Esophagus (tissue), 2 donors: ENCODE data around the gene BIRC7. TPM values are rescaled to one million over a fixed set of nuclear protein-coding genes. Genes with fewer than 3 reads are reported as not detected.
A peak's percentile ranks its signal among the peaks of the same experiment; 100 is the strongest.

Experiments
- H3K27ac ChIP-seq, 2 donors: one replicate each; pipeline ENCODE4 v1.5.1; 2013; ENCODE audit warnings: low read depth in 2 of 2, mild to moderate bottlenecking in 2 of 2, inconsistent platforms in 1 of 2, low read length in 1 of 2, moderate library complexity in 1 of 2
- H3K27me3 ChIP-seq, 2 donors: one replicate each; pipeline ENCODE4 v1.6.1; 2013; ENCODE audit warnings: low read length in 2 of 2, control low read depth in 1 of 2, mild to moderate bottlenecking in 1 of 2; ENCODE audit not compliant: insufficient read depth in 2 of 2, control insufficient read depth in 1 of 2
- H3K36me3 ChIP-seq, 2 donors: one replicate each; pipeline ENCODE4 v1.6.1; 2013; ENCODE audit warnings: low read length in 1 of 2; ENCODE audit not compliant: control insufficient read depth in 2 of 2, insufficient read depth in 2 of 2
- H3K4me1 ChIP-seq, 2 donors: one replicate each; pipeline ENCODE4 v1.6.1; 2013; ENCODE audit warnings: low read length in 1 of 2; ENCODE audit not compliant: control insufficient read depth in 2 of 2, insufficient read depth in 2 of 2
- H3K4me3 ChIP-seq, 2 donors: one replicate each; pipeline ENCODE4 v1.5.1; 2013; ENCODE audit warnings: low read length in 2 of 2, mild to moderate bottlenecking in 2 of 2, low read depth in 1 of 2, moderate library complexity in 1 of 2
- H3K9me3 ChIP-seq, 2 donors: one replicate each; pipeline ENCODE4 v1.6.1; 2013; ENCODE audit warnings: mild to moderate bottlenecking in 2 of 2, low read depth in 1 of 2, low read length in 1 of 2, moderate library complexity in 1 of 2; ENCODE audit not compliant: control insufficient read depth in 2 of 2, insufficient read depth in 1 of 2
- WGBS, 2 donors: extraction: QIAGEN DNeasy Blood & Tissue Kit; methylation state at CpG; one replicate each; pipeline ENCODE4 v1.1.7; 2013; 5-methylcytosine and 5-hydroxymethylcytosine counted together
- polyA plus RNA-seq, 2 donors: library from polyadenylated mRNA; stranded (reverse); fragments of 200-250 nt; gene quantifications; one replicate each; pipeline ENCODE4 v1.2.3, GENCODE V29; 2013
- donor health status: healthy with polysubstance abuse.
- donor health status: Bipolar disorder and iron deficiency.

The BIRC7 gene
- polyA plus RNA-seq, 2 donors, result 0.04 TPM; not detected in 1

GRCh38 chr20:63205896-63206295 lies 29.8 kb upstream of the BIRC7 start:
- H3K4me1 ChIP-seq, result peaks cover 2 to 5% of the 10 kb centered on the region in 2 donors
- peaks cover 22 to 38% of the 10 kb centered on the region in 2 donors for H3K36me3 ChIP-seq
- no peak overlapping the region for H3K27ac ChIP-seq
- H3K27me3 ChIP-seq, result no peaks in the 10 kb centered on the region
- no peak overlapping the region for H3K4me3 ChIP-seq
- no peaks in the 10 kb centered on the region for H3K9me3 ChIP-seq
- WGBS, 2 donors, result 71 to 79% methylated on average over 10 of the region's 10 CpGs

GRCh38 chr20:63206878-63207277 lies 28.8 kb upstream of the BIRC7 start:
- H3K27ac ChIP-seq, result no peak overlapping the region
- WGBS, 2 donors, result 47 to 52% methylated on average over 11 of the region's 11 CpGs
- H3K27me3 ChIP-seq, result no peaks in the 10 kb centered on the region
- H3K4me1 ChIP-seq, result peaks cover 2 to 5% of the 10 kb centered on the region in 2 donors
- H3K36me3 ChIP-seq, result peaks cover 15 to 38% of the 10 kb centered on the region in 2 donors
- no peak overlapping the region for H3K4me3 ChIP-seq
- no peaks in the 10 kb centered on the region for H3K9me3 ChIP-seq

GRCh38 chr20:63208346-63208909 lies 27.3 kb upstream of the BIRC7 start:
- peaks cover 2 to 5% of the 10 kb centered on the region in 2 donors for H3K4me1 ChIP-seq
- 84 to 91% methylated on average over 6 of the region's 6 CpGs for WGBS, 2 donors
- no peaks in the 10 kb centered on the region for H3K27me3 ChIP-seq
- H3K36me3 ChIP-seq, result peaks cover 18 to 29% of the 10 kb centered on the region in 2 donors
- H3K27ac ChIP-seq, result no peak overlapping the region
- no peaks in the 10 kb centered on the region for H3K9me3 ChIP-seq
- no peak overlapping the region for H3K4me3 ChIP-seq

GRCh38 chr20:63210011-63210605 lies 25.6 kb upstream of the BIRC7 start:
- 80 to 84% methylated on average over 11 of the region's 11 CpGs for WGBS, 2 donors
- Histone ChIP-seq H3K27ac (no peak overlapping the region), H3K36me3 (peaks cover 8 to 21% of the 10 kb centered on the region in 2 donors), H3K4me1 (peaks cover 5 to 10% of the 10 kb centered on the region in 2 donors), H3K4me3 (no peak overlapping the region), H3K9me3 (no peaks in the 10 kb centered on the region), H3K27me3 (no peaks in the 10 kb centered on the region)

DNA sequence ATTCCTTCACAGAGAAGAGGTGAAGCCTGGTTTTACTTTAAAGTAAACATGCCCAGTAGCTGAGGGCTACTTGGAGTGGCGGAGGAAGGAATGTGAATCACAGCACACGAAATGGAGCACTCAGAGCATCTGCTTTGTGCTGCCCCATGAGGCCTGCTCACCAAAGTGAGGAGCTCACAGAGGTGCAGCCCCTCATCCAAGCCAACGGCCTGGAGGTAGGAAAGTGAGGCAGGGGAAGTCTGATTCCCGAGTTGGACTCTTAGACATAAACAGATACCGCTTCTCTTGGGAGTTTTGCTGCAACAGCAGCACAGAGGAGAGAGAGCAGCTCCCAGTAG lies 23.3 kb upstream of the BIRC7 start:
- no peak overlapping the region for H3K4me3 ChIP-seq
- H3K4me1 ChIP-seq, result peaks cover 5 to 9% of the 10 kb centered on the region in 2 donors
- no peak overlapping the region for H3K27ac ChIP-seq
- H3K27me3 ChIP-seq, result no peaks in the 10 kb centered on the region
- peaks cover 8 to 18% of the 10 kb centered on the region in 2 donors for H3K36me3 ChIP-seq
- H3K9me3 ChIP-seq, result no peaks in the 10 kb centered on the region
- WGBS, 2 donors, result 73 to 81% methylated on average over 5 of the region's 5 CpGs

GRCh38 chr20:63212792-63213191 lies 22.9 kb upstream of the BIRC7 start:
- Histone ChIP-seq H3K4me1 (peaks cover 5 to 8% of the 10 kb centered on the region in 2 donors), H3K4me3 (no peak overlapping the region), H3K27ac (no peak overlapping the region), H3K36me3 (peaks cover 8 to 18% of the 10 kb centered on the region in 2 donors), H3K27me3 (no peaks in the 10 kb centered on the region), H3K9me3 (no peaks in the 10 kb centered on the region)
- WGBS, 2 donors, result 74 to 78% methylated on average over 5 of the region's 5 CpGs

GRCh38 chr20:63214514-63214913 lies 21.2 kb upstream of the BIRC7 start:
- WGBS, 2 donors, result 57 to 65% methylated on average over 6 of the region's 6 CpGs
- peak overlapping the region in 1 of 2 donors; percentile 98 for H3K4me3 ChIP-seq
- H3K27ac ChIP-seq, result no peak overlapping the region
- H3K27me3 ChIP-seq, result no peaks in the 10 kb centered on the region
- no peaks in the 10 kb centered on the region for H3K9me3 ChIP-seq
- peaks cover 5 to 8% of the 10 kb centered on the region in 2 donors for H3K4me1 ChIP-seq
- H3K36me3 ChIP-seq, result peaks cover 4 to 13% of the 10 kb centered on the region in 2 donors

GRCh38 chr20:63215101-63216040 lies 20.3 kb upstream of the BIRC7 start:
- Histone ChIP-seq H3K4me1 (peaks cover 5 to 8% of the 10 kb centered on the region in 2 donors), H3K4me3 (peak overlapping the region; percentile 86 to 98), H3K27ac (peak overlapping the region; percentile 73 to 75), H3K9me3 (no peaks in the 10 kb centered on the region), H3K36me3 (peaks cover 4 to 10% of the 10 kb centered on the region in 2 donors), H3K27me3 (no peaks in the 10 kb centered on the region)
- 2 to 3% methylated on average over 78 to 81 of the region's 81 CpGs for WGBS, 2 donors

DNA sequence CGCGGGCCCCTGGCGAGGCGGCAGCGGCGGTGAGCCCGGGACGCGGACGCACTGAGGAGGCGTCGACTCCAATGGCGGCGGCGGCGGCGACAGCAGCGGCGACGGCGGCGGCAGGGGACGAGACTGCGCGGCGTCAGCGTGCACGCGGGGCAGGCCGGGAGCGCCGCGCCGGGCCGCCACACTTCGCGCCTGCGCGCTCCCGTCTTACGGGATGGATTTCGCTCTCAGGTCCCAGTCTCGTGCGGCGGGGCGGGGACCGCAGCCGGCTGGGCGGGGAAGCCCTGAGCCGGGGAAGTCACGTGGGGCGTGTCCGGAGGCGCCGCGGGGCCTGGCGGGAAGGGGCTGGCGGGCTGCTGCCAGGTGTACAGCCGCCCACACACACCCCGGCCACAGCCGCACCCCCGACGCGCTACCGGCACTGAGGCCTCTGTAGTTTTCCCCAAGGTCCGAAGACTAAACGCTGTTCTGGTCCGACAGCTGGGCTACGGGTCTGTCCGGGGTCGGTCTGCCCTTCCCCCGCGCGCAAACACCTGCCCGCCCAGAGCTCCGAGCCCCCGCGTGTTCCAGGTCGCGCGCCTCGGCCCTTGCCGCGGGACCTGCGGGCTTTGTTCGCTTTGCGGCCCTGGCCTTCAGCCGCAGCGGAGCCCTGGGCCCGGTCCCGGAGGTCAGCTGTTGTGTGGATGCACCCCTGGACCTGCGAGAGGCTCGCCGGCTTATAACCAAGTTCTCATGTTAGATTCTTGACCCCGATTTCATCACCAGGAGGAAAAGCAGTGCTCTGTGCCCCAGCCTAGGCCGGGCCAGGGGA lies 19.5 kb upstream of the BIRC7 start, which contains the start of gene YTHDF1:
Gene YTHDF1, minus strand, starts transcription at position 91 of the 808 bp plus-strand sequence. CDS start 239 bp downstream, outside the sequence.
- Histone ChIP-seq H3K4me3 (peak within 1 kb of the TSS; percentile 86 to 98), H3K36me3 (peaks cover 4 to 7% of the 10 kb centered on the region in 2 donors), H3K27me3 (no peaks in the 10 kb centered on the region), H3K27ac (peak within 1 kb of the TSS; percentile 75 to 76), H3K4me1 (peaks cover 5 to 8% of the 10 kb centered on the region in 2 donors), H3K9me3 (no peaks in the 10 kb centered on the region)
- 1% methylated on average over 63 to 96 of the region's 96 CpGs for WGBS, 2 donors
